Chondrocyte (in vitro differentiated cells): ENCODE data around the gene FOSL1. TPM values are rescaled to one million over a fixed set of nuclear protein-coding genes. Genes with fewer than 3 reads are reported as not detected.
A peak's percentile ranks its signal among the peaks of the same experiment; 100 is the strongest.
"Not testable (repeated sequence)": the region's sequence is repeated elsewhere in the genome, so short reads cannot be mapped to it uniquely, and the experiment has no call there.

Experiments used
- DNase-seq: peaks from one replicate; pipeline ENCODE4 v3.0.0; 2021; ENCODE audit warnings: mixed read lengths, low spot score
- H3K27ac Mint-ChIP-seq: one replicate; pipeline ENCODE4 v1.8.0; 2021; ENCODE audit warnings: mild to moderate bottlenecking, moderate library complexity, mixed read lengths; ENCODE audit not compliant: unreplicated experiment
- H3K27me3 Mint-ChIP-seq: 2 replicates; pipeline ENCODE4 v1.8.0; 2021; ENCODE audit warnings: low read depth, mixed read lengths
- H3K36me3 Mint-ChIP-seq: 2 replicates; pipeline ENCODE4 v1.8.0; 2021; ENCODE audit warnings: low read depth, mixed read lengths
- H3K4me1 Mint-ChIP-seq: 2 replicates; pipeline ENCODE4 v1.8.0; 2021; ENCODE audit warnings: low read depth, mild to moderate bottlenecking, mixed read lengths
- H3K4me3 Mint-ChIP-seq: one replicate; pipeline ENCODE4 v1.8.0; 2021; ENCODE audit warnings: mild to moderate bottlenecking, moderate library complexity, mixed read lengths; ENCODE audit not compliant: unreplicated experiment
- H3K9me3 Mint-ChIP-seq: 2 replicates; pipeline ENCODE4 v1.8.0; 2021; ENCODE audit warnings: low read depth, mixed read lengths
- total RNA-seq: library from RNA; stranded (reverse); gene quantifications from 3 replicates; pipeline ENCODE4 v1.2.1, GENCODE V29; 2021
- TF ChIP-seq, protein P1 (sequence below): fragments of 200-600 bp; sonication (generic); IDR thresholded peaks from 2 replicates; pipeline ENCODE4 v1.5.0; 2021; ENCODE audit warnings: antibody characterized with exemption, mild to moderate bottlenecking, moderate library complexity

FOSL1 gene
- total RNA-seq, 1 donor from 2014 or later = 7.5 TPM

DNA sequence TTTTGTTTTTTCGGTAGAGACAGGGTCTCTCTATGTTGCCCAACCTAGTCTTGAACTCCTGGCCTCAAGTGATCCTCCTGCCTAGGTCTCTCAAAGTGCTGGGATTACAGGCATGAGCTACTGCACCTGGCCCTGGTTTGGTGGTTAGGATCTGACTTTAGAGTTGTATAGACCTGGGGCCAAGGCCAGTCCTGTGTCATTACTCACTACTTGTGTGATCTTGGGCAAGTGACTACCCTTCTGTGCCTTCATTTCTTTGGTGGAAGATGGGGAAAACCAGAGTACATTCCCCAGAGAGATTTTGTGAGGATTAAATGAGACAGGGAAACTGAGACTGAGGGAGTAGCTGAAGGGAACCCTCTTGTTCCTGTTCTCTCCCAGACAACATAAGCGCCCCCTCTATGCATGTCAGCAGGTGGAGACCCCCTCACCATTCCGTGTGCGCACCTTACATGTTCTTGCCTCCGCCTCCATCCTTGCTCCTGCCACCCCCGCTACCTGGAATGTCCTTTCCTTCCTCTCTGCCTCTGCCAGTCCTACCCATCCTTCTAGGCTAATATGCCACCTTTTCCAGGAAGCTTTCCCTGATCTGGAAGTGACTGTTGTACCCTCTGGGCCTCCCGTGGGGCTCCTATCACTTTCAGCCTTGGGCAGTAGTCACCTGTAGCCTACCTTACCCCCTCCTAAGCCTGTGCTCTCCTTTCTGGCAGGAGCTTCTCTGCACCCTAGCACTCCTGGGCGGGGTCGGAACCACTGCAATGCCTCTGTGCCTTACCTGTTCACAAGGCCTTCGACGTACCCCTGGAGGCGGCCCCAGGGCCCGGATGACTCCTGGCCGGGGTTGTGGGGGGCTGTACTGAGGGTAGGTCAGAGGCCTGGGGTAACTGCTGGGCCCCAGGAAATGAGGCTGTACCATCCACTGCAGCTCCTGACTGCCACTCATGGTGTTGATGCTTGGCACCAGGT, 3.9 kb downstream of the FOSL1 start:
- H3K27me3 Mint-ChIP-seq = no peaks in the 10 kb centered on the region
- no peak overlapping the region for H3K4me3 Mint-ChIP-seq
- TF ChIP-seq, protein P1, sequence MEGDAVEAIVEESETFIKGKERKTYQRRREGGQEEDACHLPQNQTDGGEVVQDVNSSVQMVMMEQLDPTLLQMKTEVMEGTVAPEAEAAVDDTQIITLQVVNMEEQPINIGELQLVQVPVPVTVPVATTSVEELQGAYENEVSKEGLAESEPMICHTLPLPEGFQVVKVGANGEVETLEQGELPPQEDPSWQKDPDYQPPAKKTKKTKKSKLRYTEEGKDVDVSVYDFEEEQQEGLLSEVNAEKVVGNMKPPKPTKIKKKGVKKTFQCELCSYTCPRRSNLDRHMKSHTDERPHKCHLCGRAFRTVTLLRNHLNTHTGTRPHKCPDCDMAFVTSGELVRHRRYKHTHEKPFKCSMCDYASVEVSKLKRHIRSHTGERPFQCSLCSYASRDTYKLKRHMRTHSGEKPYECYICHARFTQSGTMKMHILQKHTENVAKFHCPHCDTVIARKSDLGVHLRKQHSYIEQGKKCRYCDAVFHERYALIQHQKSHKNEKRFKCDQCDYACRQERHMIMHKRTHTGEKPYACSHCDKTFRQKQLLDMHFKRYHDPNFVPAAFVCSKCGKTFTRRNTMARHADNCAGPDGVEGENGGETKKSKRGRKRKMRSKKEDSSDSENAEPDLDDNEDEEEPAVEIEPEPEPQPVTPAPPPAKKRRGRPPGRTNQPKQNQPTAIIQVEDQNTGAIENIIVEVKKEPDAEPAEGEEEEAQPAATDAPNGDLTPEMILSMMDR = no peak
- no peaks in the 10 kb centered on the region for H3K9me3 Mint-ChIP-seq
- peaks cover 3% of the 10 kb centered on the region for H3K36me3 Mint-ChIP-seq
- DNase-seq = no peak
- H3K27ac Mint-ChIP-seq = no peak overlapping the region
- H3K4me1 Mint-ChIP-seq = peaks cover 35% of the 10 kb centered on the region

- Mint-ChIP-seq H3K27ac (peak overlapping the region; percentile 0), H3K27me3 (no peaks in the 10 kb centered on the region)
Observed at GRCh38 chr11:65895482-65895981, 4.7 kb downstream of the FOSL1 start.

DNA sequence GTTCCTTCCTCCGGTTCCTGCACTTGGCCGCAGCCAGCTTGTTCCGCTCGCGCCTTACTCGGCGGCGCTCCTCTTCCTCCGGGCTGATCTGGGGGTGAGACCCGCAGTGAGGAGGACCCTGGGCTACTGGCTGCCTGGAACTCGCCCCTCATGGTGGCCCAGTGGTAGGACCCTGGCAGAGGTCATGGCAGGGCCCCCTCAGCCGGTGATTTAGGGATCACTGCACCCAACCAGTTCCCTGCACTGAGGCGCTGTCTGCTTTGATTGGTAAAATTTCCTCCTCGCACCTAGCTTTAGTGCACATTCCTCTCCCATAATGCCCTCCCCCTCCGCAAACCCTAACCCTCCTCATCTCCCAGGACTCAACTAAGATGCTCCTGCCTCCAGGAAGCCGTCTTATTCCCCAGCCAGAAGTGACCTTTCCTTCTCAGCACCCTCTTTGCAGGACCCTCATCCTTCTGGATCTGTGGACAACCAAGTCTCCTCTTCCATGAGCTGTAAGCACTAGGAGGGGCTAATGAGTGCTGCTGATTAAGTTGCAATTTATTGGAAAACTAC, 6.1 kb downstream of the FOSL1 start:
- TF ChIP-seq, protein P1 = peak; percentile 12
- Mint-ChIP-seq H3K36me3 (peaks cover 3% of the 10 kb centered on the region), H3K9me3 (no peaks in the 10 kb centered on the region), H3K27ac (peak overlapping the region; percentile 57), H3K4me3 (no peak overlapping the region), H3K4me1 (peaks cover 45% of the 10 kb centered on the region), H3K27me3 (no peaks in the 10 kb centered on the region)
- peak; percentile 88 for DNase-seq

More at GRCh38 chr11:65895482-65895981, 4.7 kb downstream of the FOSL1 start:
- Mint-ChIP-seq H3K4me1 (peaks cover 32% of the 10 kb centered on the region), H3K9me3 (no peaks in the 10 kb centered on the region), H3K4me3 (no peak overlapping the region), H3K36me3 (peaks cover 3% of the 10 kb centered on the region)
- TF ChIP-seq, protein P1 = no peak
- DNase-seq = no peak

DNA sequence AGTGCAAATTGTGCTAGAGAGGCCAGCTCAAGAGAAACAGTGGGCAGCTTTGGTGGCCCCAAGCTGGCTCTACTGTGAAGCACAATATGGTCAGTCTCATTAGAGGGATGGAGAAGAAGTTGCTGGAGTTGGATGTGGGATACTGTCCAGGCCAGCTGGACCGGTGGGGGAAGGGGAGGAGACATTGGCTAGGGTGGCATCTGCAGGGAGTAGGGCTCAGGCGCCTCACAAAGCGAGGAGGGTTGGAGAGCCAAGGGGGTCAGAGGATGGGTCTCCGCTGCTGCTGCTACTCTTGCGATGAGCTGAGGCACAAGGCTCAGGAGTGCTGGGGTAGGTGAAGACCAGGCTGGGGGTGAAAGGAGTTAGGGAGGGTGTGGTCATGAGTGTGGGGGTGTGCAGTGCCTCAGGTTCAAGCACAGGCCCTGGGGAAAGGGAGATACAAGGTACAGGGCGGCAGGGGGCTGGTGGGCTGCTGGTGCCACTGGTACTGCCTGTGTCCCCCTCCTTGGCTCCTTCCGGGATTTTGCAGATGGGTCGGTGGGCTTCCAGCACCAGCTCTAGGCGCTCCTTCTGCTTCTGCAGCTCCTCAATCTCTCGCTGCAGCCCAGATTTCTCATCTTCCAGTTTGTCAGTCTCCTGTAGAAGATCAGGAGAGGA, 7.4 kb downstream of the FOSL1 start:
- peaks cover 46% of the 10 kb centered on the region for H3K4me1 Mint-ChIP-seq
- H3K36me3 Mint-ChIP-seq = peaks cover 4% of the 10 kb centered on the region
- H3K27ac Mint-ChIP-seq = peak overlapping the region; percentile 72
- no peak for DNase-seq
- peak overlapping the region; percentile 71 for H3K4me3 Mint-ChIP-seq
- H3K27me3 Mint-ChIP-seq = no peaks in the 10 kb centered on the region
- TF ChIP-seq, protein P1 = no peak
- H3K9me3 Mint-ChIP-seq = no peaks in the 10 kb centered on the region

- not testable (repeated sequence) for H3K27me3 Mint-ChIP-seq, DNase-seq, H3K9me3 Mint-ChIP-seq, H3K36me3 Mint-ChIP-seq
- H3K27ac Mint-ChIP-seq = peak overlapping the region; percentile 72
- H3K4me1 Mint-ChIP-seq = peaks cover 47% of the 10 kb centered on the region
- H3K4me3 Mint-ChIP-seq = peak overlapping the region; percentile 71
Observed at GRCh38 chr11:65892137-65892540, 8.0 kb downstream of the FOSL1 start.
